CMK (cell line): ENCODE data around the gene SNRPA.
A peak's percentile ranks its signal among the peaks of the same experiment; 100 is the strongest.

Experiments used
- DNase-seq: peaks from one replicate; pipeline ENCODE4 v3.0.0-alpha.2; 2010; ENCODE audit warnings: low read depth

SNRPA gene

DNA sequence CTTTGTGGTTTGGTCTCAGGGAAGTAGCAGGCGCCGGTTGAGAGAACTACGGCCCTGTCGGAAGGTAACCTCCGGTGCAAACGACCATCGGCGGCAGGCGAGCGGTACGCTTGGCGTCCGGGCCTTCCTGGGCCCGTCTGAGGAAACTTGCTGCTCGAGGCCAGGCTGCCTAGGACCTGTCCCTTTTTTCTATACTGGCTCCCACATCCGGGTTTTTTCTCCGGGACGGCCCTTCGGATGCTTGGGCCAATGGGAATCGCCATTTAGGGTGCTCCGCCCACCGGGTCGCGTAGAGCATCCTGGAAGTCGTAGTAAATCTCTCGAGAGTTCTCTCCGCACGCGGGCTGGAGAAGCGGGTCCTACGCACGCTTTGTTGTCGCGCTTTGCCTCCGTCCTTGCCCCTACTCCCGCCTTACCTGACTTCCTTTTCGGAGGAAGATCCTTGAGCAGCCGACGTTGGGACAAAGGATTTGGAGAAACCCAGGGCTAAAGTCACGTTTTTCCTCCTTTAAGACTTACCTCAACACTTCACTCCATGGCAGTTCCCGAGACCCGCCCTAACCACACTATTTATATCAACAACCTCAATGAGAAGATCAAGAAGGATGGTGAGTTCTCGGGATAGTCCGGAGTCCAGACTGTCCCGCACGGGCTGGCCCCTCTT is at the start of gene SNRPA:
SNRPA (plus strand) TSS at position 330 of the 664 bp plus-strand sequence; CDS start at position 536, 206 bp downstream.
- DNase-seq, result peak; percentile 86

DNA sequence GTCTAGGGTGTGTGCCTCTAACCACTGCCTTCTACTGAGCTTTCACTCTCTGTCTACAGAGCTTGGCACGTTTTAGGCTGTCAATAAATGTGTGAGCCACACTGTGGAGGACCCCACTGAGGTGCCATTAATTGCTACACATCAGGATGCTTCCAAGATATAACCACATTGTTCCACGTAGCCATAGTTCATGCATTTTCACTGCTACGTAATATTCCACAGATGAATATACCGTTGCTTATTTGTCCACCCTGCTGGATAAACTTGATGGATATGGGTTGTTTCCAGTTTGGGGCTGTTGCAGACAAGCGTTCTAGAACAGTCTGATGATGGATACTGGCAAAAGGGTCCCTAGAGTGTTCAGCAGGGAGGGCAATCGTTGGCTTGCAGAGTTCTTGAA is 49.2 kb upstream of the SNRPA start:
- no peak for DNase-seq

DNA sequence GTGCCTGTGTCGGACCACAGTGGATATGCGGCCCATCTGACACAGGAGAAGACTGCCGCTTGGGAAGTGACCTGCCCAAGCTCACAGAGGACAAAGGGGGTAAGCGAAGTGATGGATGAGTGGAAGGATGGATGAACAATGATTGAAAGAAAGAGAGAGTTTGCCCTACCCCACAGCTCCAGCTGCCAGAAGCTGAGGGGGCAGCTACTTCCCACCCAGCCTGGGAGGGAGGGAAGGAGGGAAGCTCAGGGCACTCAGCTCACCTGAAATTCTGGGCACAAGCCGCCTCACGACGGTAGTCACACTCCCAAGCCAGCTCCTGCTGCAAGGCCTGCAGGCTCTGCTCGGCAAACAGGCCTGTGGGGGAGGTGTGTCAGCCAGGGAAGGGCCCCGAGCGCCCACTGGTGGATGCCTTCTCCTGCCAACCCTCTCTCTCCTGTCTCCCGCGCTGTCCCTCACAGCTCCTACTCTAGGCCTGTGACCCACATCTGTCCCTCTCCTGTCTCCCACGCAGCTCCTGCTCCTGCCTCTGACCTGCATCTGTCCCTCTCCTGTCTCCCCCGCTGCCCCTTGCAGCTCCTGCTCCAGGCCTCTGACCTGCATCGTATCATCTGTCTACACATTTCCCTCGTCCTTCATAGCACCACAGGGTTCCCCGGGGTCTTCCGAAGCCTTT is 48.5 kb upstream of the SNRPA start:
- DNase-seq, result no peak

DNA sequence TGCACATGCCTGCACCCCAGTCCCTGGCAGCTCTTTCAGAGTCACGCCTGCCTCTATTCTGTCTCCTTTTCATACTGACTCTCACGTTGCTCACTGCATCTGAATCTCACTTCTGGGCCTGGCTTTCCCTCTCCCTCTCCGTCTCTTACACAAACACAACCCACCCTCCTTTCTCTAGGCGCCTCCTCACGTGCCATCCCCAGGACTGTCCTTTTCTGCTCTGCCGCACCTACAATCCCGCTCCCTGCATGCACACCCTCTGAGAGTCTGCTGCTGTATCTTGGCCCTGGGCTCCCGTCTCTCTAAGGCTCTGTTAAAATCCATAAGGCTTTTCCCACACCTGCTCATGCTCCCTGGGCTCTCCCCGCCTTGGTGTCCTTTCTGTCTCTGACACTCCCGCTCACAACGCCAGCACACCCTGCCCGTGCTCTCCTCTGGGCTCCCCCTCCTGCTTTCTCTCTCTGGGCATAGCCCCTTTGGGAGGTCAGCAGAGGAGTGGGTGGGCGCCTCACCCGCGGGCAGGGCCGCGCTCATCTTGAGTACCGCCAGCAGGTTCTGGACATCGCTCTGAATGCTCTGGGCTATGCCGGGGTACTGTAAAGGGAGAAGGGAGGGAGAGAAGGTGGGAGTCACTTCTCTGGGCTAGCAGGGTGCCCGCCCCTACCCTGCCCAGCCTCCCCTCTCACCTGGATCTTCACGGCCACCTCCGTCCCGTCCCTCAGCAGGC is 47.8 kb upstream of the SNRPA start:
- no peak for DNase-seq

DNA sequence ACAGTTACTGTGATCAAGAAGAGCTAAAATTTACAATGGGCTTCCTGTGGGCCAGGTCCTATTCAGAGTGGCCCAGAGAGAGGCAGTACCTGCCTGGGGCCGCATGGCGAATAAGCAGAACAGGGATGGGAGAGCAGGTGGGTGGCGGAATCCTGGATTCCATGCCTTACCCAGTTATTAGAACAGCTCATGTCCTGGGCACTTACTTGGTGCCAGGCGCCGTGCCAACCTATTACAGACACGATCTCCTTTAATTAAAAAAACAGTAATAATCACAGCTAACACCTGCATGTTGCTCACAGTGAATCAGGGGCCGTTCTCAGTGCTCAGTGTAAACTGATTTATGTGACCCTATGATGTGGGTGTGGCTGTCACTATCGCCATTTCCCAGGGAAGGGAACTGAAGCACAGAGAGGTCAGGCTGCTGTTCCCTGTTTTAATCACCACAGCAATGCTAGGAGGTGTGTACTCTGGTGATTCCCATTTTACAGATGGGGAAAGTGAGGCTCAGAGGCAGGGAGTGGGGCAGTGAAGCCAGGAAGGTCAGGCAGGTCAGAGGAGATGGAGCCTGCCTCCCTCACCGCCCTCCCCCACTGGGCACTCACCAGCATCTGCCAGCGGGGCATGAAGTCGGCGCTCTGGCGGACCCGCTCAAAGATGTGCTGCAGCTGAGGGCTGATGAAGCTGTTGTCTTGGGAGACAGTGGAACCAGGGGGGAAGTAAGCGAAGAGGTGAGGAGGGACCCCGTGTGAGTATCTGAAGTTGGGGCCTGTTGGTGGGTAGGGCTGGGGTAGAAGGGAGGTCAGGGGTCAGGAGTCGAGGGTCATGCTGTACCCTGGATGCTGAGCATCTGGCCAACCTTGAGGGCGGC is 46.3 kb upstream of the SNRPA start:
- DNase-seq, result no peak

DNA sequence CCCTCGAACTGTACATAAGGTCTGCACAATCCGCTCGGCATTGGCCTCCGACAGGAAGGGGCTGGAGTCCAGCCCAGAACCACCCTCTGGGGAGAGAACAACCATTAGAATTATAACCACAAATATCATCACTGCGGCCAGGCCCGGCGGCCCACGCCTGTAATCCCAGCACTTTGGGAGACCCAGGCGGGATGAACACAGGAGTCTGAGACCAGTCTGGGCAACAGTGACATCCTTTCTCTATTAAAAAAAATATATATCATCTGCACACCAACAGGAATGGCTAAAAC is 45.7 kb upstream of the SNRPA start:
- no peak for DNase-seq

DNA sequence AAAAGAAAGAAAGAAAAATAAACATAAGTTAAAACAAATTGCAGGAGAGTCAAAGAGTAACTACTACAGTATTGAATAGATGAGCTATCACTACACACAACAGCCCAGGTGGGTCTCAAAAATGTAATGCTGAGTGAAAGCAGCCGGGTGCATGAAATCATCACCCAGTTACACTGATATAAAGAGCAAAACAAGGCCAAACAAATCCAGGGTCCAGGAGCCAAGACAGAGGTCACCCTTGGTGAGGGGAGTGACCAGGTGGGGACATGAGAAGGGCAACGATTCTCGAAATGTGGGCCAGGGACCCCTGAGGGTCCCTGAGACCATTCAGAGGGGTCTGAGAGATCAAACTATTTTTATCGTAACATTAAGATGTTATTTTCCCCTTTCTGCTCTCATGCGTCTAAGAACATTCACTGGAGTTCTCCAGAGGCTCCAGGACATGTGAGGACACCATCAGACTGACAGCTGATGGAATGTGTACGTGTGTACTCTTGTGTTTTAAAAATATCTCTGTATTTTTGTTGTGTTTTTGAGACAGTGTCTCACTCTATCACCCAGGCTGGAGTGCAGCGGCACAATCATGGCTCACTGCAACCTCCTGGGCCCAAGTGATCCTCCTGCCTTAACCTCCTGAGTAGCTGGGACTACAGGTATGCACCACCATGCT is 44.9 kb upstream of the SNRPA start:
- no peak for DNase-seq

DNA sequence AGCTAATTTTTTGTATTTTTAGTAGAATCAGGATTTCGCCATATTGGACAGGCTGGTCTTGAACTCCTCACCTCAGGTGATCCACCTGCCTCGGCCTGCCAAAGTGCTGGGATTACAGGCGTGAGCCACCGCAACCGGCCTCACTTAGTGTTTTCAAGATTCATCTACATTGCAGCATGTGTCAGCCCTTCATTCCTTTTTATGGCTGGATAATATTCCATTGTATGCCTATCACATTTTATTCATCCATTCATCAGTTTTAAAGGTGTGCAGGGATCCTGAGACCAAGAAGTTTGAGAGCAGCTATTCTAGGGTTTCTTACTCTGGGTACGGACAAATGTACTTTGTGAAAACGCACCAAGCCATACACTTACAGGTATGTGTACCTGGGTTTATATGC is 43.4 kb upstream of the SNRPA start:
- DNase-seq, result no peak

DNA sequence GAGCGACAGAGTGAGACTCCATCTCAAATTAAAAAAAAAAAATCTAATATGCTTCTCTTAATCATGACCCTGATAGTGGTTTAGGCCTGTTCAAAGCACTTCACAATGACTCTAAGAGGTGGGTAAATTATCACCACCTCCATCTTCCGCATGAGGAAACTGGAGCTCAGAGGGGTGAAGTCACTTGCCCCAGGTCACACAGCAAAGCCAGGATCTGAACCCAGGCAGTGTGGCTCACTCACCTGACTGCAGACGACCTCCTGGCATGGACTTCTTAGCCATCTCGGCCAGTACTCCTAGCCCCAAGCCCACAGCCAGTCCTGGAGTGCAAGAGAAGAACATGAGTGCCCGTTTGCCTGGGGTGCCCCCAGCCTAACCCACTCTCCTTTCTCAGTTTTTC is 41.2 kb upstream of the SNRPA start:
- no peak for DNase-seq

DNA sequence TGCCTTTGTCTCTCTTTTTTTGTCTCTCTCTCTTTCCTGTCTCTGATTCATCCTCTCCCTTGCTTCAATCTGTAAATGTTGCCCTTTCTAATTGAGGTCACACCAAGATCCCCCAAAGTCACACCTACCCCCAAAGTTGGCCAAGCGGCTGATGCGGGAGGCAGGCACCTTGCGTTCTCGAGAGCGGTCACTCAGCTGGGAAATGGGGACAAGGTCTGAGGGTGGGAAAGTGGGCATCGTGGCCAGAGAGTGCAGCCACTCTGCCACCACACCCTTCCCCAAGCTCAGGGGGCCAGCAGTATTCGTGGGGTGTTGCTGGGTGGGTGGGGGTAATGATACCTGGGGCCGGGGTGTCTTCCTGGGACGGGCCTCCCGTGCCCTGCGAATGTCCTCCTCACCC is 37.1 kb upstream of the SNRPA start:
- DNase-seq, result no peak

DNA sequence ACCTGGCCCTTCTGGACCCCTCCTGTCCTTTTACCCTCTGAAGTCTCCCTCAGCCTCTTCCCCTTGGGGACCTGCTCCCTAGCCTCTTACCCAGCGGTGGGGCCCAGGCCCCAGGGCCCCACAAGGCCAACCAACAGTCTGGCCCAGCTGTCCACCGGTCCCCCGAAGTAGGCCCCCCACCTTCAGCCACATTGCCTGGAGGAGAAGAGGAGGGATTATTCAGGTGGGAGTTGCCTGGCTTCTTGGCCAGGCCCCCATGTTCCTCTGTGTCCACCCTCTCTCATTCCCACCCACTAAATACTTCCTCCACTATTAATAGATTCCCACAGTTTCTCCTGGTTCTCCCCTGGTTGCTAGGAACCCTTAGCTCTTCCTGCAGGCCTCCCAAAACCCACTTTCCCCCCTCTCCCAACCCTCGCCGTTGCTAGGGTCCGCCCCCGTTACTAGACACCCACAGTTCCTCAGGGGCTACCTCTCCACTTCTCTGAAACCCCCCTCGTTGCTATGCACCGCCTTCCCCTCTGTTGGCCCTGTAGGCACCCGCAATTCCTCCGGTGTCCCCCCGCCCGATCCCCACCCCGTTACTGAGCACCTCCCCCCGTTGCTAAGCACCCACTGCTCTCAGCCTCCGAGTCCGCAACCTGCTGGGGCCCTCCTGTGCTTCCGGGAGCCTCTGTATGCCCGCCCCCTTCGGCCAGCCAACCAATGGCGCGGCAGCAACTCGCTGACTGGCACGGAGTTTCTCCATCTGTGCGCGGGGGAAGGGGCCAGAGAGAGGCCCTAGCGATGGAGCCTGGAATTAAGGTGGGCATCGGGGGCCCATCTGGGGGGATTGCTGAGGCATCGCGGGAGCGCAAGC is 36.3 kb upstream of the SNRPA start:
- DNase-seq, result peak; percentile 84

DNA sequence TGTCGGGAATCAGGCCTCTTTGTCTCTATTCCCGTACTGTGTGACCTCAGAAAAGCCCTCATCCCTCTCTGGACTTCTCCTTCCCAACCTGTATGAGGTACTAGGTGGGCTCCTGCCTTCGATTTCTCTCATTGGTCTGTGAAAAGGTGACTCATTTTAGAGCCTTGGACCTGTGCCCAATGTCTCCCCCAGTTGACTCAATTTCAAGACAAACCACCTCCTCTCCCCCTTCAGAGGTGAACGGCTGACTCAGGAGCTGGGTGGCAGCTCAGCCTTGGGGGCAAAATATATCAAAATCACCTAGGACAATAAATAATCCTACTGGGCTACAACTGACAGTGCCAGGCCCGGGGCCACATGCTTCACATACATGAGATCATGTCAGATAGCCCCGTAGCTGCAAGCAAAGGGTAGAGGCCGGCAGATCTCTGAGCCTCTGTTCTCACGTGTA is 34.9 kb upstream of the SNRPA start:
- DNase-seq, result no peak

DNA sequence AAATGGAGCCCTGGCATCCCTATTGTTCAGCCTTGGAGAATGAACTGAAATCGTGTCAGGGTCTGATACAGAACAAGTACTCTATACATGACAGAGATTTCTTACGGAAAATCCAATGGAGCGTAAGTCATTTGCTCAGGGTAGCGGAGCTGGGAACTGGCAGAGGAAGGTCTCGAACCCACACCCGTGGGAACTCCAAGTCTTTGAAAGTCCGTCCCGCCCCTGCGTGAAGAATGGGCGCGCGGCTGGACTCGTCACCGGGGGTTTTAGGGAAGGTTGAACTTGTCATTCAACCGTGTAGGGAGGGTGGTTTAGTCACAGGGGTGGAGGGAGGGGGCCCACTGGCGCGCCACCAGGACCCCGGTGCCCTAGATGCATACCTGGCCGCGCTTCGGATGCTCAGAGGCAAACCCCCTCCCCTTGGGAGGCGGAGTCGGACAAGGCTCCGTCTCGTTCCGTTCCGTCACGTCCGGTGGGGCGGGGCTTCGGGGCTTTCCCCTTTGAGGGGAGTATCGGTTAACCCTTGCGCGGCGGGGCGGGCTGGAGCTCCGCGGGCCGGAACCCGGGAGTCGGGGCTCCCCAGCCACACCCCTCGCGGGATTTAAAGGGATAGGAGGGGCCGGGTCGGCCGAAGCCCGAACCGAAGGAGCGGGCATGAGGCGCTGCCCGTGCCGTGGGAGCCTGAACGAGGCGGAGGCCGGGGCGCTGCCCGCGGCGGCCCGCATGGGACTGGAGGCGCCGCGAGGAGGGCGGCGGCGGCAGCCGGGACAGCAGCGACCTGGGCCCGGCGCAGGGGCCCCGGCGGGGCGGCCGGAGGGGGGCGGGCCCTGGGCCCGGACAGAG is 34.3 kb upstream of the SNRPA start, which contains the start of the genes COQ8B and ITPKC:
COQ8B (minus strand) TSS at position 405 of the 843 bp plus-strand sequence. CDS start 2,254 bp downstream, outside the sequence.
ITPKC (plus strand) TSS at position 631 of the 843 bp plus-strand sequence; CDS start at position 655, 24 bp downstream.
- DNase-seq, result peak; percentile 89

DNA sequence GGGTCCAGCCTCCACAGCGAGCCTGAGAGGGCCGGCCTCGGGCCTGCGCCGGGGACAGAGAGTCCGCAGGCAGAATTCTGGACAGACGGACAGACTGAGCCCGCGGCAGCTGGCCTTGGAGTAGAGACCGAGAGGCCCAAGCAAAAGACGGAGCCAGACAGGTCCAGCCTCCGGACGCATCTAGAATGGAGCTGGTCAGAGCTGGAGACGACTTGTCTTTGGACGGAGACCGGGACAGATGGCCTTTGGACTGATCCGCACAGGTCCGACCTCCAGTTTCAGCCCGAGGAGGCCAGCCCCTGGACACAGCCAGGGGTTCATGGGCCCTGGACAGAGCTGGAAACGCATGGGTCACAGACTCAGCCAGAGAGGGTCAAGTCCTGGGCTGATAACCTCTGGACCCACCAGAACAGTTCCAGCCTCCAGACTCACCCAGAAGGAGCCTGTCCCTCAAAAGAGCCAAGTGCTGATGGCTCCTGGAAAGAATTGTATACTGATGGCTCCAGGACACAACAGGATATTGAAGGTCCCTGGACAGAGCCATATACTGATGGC is 33.6 kb upstream of the SNRPA start:
- no peak for DNase-seq

DNA sequence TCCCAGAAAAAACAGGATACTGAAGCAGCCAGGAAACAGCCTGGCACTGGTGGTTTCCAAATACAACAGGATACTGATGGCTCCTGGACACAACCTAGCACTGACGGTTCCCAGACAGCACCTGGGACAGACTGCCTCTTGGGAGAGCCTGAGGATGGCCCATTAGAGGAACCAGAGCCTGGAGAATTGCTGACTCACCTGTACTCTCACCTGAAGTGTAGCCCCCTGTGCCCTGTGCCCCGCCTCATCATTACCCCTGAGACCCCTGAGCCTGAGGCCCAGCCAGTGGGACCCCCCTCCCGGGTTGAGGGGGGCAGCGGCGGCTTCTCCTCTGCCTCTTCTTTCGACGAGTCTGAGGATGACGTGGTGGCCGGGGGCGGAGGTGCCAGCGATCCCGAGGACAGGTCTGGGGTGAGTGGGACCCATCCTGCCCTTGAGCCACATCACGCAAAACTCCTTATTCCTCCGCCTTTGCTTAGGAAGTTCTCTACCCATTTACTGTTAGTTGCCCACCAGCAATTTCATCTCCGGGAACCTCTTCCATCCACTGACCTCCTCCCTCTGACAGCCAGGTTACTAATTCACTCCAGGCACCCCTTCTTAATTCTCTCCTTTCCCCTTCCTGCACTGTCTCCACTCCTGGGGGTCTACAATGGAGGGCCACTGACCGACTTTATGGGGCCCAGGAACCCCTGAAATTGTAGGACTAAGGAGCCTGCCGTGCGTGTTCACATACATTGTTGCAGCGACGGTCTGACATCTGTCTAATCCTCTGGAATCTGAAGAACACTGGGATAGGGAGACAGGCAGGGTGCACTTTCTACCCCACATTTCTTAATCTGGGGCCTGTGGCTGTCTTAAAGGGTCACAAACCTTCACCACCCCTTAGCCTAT is 32.9 kb upstream of the SNRPA start:
- DNase-seq, result no peak

DNA sequence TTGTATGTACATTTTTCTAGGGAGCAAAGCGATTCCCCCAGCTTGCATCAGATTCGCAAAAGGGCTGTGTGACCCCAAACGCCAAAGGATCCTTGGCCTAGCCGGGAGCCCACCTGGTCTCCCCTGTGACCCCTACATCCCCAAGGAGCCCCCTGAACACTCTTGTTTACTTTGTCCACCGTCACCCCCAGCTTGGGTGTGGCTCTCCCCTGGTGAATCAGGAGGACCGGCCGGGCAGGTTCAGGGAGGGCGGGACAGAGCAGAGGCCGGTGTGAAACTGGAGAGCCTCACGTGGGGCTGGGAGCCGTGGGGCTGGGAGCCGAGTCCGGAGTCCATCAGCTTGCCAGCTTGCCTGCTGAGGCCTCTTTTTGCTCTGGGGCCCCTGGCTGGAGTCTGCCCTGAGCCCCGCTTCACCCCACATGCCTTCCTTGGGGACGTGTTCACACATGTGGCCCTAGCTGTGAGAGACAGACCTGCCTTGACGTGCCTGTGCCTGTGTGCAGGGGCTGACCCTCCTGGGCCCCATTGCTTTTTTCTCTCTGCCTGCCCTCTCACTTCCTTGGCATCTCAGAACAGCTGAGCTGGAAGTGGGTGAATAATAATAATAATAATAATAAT is 32.1 kb upstream of the SNRPA start:
- no peak for DNase-seq

DNA sequence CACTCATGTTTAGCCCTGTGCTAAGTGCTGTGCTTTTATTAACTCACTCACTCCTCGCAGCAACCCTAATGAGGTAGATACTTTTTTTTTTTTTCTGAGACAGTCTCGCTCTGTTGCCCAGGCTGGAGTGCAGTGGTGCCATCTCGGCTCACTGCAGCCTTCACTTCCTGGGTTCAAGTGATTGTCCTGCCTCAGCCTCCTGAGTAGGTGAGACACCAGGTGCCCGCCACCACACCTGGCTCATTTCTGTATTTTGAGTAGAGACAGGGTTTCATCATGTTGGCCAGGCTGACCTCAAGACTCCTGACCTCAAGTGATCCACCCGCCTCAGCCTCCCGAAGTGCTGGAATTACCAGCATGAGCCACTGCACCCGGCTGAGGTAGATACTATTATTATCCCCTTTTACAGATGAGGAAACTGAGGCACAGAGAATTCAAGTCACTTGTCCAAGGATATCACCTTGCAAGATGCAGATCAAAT is 31.5 kb upstream of the SNRPA start:
- no peak for DNase-seq

DNA sequence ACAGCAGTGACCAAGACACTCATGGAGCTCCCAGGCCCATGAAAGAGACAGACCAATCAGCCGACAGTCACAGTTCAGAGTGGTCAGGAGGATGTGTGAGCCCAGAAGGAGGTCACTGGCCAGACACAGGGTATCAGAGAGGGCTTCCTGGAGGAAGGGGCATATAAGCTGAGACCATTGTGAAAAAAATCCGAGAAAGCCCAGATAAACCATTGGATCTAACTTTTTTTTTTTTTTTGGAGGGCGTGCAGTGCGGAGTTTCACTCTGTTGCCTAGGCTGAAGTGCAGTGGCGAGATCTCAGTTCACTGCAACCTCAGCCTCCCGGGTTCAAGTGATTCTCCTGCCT is 29.9 kb upstream of the SNRPA start:
- DNase-seq, result no peak
